ENCODE data around the gene ADAP1. TPM values are rescaled to one million over a fixed set of nuclear protein-coding genes. Genes with fewer than 3 reads are reported as not detected.

The ADAP1 gene
- total RNA-seq, result 0.22 and 0.27 TPM in 2 replicates

GRCh38 chr7:954330-955238, at the start of gene ADAP1:
Gene ADAP1 (minus strand): TSS chr7:954680. CDS start chr7:954477, 203 bp downstream.

GRCh38 chr7:983004-983615, 28.6 kb upstream of the ADAP1 start, which contains the start of gene CYP2W1:
Gene CYP2W1 (plus strand): TSS chr7:983181. CDS start chr7:983212, 31 bp downstream.

DNA sequence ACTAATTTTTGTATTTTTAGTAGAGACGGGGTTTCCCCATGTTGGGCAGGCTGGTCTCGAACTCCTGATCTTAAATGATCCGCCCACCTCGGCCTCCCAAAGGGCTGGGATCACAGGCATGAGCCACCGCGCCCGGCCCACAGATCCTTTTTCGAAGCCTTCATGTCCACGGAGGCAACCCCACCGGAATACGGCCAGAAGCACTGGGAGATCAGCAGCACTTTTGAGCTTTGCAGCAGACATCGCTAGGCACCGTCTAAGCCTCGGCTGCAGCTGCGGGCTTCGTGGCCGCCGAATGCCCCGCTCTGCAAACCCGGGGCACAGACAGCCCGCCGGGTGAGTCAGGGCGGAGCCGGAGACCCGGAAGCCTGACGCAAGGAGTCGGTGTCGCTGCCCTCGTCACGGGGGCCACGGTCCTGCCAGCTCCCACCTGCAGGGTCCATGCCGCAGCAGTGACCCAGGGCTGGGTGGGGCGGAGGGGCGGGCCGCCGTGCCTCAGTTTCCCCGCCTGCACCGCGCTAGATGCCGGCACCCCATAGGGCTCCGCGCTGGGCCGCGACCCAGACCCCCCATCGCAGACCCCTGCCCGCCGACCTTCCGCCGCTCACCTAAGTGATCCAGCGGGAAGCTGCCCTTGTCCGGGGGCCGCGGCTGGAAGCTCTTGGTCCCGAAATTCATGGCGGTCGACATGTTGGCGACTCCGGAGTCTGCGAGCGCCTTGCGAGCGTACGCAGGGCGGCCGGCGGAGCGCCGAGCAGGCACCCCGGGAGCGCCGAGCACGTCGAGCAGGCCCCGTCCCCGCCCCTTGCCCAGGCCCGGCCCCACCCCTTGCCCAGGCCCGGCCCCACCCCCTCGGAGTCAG, 20.6 kb upstream of the ADAP1 start, which contains the start of gene COX19:
Gene COX19 (minus strand): TSS at position 730 of the 862 bp plus-strand sequence. CDS start 40 bp downstream, at position 690.

GRCh38 chr7:876077-876971, 78.2 kb downstream of the ADAP1 start, which contains the start of gene GET4:
Gene GET4 (plus strand): TSS chr7:876554. CDS start chr7:876646, 92 bp downstream.

Other genes with a start within 250 kb of the ADAP1 start
- 42.3 and 56.6 TPM in 2 replicates for gene DNAAF5, start 228.0 kb downstream of the ADAP1 start, total RNA-seq
- 12.2 and 14.5 TPM in 2 replicates for gene PRKAR1B, start 227.4 kb downstream of the ADAP1 start, total RNA-seq
- gene SUN1, start 122.2 kb downstream of the ADAP1 start, total RNA-seq, result 167 and 264 TPM in 2 replicates
- 25.5 and 26.5 TPM in 2 replicates for gene GET4, start 78.1 kb downstream of the ADAP1 start, total RNA-seq
- 10.7 and 11.8 TPM in 2 replicates for gene COX19, start 20.9 kb upstream of the ADAP1 start, total RNA-seq
- gene CYP2W1, start 28.5 kb upstream of the ADAP1 start, total RNA-seq, result not detected in 2 replicates
- 5.9 and 9.1 TPM in 2 replicates for gene GPR146, start 89.9 kb upstream of the ADAP1 start, total RNA-seq
- 1.5 and 2.0 TPM in 2 replicates for gene GPER1, start 133.4 kb upstream of the ADAP1 start, total RNA-seq
- 16.5 and 22.6 TPM in 2 replicates for gene ZFAND2A, start 205.5 kb upstream of the ADAP1 start, total RNA-seq